ENCODE data around the gene TMC4. TPM values are rescaled to one million over a fixed set of nuclear protein-coding genes. Genes with fewer than 3 reads are reported as not detected.

TMC4 gene
- total RNA-seq, 4 donors from 2014 or later: 42.6 to 91.7 (median 68.5) TPM

DNA sequence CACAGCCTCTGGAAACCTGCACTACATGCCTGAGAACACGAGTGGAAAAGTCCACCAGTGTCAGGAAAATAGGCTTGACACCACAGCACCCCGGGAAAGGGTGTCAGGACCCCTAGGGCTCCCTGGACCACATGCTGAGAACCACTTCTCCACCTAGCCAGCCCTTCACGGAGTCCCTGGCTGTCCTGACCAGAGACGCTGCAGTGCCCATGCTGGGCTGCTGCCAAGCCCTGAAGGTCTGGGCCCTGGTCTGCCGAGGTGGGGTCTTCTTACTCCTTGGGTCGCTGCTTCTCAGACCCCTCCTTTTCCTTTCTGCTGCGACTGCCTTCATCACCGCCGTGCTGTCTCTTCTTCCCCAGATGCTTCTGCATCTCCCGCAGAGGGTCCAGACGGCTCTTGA is 16.5 kb downstream of the TMC4 start:
- TF ChIP-seq, protein P1, sequence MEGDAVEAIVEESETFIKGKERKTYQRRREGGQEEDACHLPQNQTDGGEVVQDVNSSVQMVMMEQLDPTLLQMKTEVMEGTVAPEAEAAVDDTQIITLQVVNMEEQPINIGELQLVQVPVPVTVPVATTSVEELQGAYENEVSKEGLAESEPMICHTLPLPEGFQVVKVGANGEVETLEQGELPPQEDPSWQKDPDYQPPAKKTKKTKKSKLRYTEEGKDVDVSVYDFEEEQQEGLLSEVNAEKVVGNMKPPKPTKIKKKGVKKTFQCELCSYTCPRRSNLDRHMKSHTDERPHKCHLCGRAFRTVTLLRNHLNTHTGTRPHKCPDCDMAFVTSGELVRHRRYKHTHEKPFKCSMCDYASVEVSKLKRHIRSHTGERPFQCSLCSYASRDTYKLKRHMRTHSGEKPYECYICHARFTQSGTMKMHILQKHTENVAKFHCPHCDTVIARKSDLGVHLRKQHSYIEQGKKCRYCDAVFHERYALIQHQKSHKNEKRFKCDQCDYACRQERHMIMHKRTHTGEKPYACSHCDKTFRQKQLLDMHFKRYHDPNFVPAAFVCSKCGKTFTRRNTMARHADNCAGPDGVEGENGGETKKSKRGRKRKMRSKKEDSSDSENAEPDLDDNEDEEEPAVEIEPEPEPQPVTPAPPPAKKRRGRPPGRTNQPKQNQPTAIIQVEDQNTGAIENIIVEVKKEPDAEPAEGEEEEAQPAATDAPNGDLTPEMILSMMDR (IDR thresholded peaks at IDR 0.05): no peak
- no peak for TF ChIP-seq POLR2A (IDR thresholded peaks at IDR 0.05)
- intact Hi-C loops (cut with DNase I): no loop called here
- WGBS, 2 donors: 77 to 82% methylated on average over 10 to 11 of the region's 11 CpGs
- Histone ChIP-seq H3K36me3 (peaks cover 61 to 62% of the 10 kb centered on the region in 2 donors), H3K4me3 (replicated peaks in 1 of 3) (no peak overlapping the region), H3K4me1 (peaks cover 24% of the 10 kb centered on the region in 2 donors), H3K27me3 (no peaks in the 10 kb centered on the region), H3K9me3 (no peaks in the 10 kb centered on the region), H3K27ac (no peak overlapping the region)
- DNase-seq: no peak

DNA sequence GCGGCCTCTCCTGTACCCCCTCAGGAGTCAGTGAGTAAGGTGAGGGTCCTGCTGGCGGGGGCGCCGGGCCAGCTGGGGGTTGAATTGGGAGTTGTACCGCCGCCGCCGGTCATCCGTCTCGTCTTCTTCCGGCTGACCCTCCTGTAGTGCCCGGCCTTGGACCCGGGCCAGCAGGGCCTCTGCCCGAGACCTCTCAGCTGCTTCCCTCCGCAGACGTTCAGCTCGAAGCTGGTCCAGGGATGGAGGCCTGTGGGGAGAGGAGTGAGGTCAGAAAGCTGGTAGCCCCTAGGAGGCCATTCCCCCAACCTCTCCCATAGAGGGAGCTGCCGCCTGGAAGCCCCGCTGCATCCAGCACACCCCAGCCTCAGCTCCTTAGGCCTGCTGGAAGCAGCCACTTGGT is 17.3 kb downstream of the TMC4 start:
- DNase-seq: no peak
- TF ChIP-seq, protein P1 (IDR thresholded peaks at IDR 0.05): no peak
- peak in 1 of 2 donors; percentile 14 for TF ChIP-seq POLR2A (IDR thresholded peaks at IDR 0.05)
- Histone ChIP-seq H3K36me3 (peaks cover 62 to 64% of the 10 kb centered on the region in 2 donors), H3K27ac (no peak overlapping the region), H3K27me3 (no peaks in the 10 kb centered on the region), H3K4me3 (replicated peaks in 1 of 3) (no peak overlapping the region), H3K4me1 (peaks cover 16% of the 10 kb centered on the region in 2 donors), H3K9me3 (no peaks in the 10 kb centered on the region)
- WGBS, 2 donors: 62 to 76% methylated on average over 8 to 18 of the region's 19 CpGs
- intact Hi-C loops (cut with DNase I): no loop called here

DNA sequence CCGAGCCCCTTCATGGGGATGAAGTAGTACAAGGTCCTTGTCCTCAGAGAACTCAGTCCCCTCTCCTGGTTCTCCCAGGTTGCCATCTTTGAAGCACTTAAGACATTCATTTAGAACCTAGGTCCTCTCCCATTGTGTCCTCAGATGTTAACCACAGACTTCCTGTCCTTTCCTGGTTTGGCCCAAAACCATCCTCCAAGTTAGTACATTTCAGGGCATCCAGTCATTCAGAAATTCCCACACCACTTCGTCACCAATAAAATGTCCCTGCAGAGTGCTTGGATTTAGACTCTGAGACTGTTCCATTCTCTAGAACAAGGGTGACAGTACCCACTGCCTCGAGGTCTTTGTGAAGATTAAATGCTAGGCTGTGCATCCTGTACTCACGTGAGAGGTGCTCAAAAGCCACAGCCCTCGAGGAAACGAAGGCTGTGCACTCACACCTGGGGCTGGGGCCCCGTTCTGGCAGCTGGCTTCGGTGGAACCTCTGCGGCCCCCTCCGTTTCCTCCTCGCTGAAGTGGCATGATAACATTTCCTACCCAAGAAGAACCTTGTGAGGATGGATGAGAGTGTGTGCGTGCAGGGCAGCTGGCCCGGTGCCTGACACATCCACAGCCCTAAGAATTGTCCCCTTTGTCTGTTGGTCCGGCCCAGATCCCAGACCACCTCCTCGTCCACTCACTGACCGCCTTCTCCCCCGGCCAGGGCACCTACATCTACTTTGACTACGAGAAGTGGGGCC is 18.2 kb downstream of the TMC4 start:
- intact Hi-C loops (cut with DNase I): no loop called here
- TF ChIP-seq, protein P1 (IDR thresholded peaks at IDR 0.05): no peak
- TF ChIP-seq POLR2A (IDR thresholded peaks at IDR 0.05): no peak
- peaks cover 69 to 74% of the 10 kb centered on the region in 2 donors for H3K36me3 ChIP-seq
- H3K9me3 ChIP-seq: no peaks in the 10 kb centered on the region
- H3K4me1 ChIP-seq: peaks cover 10% of the 10 kb centered on the region in 2 donors
- no peak overlapping the region for H3K27ac ChIP-seq
- H3K4me3 ChIP-seq (replicated peaks in 1 of 3): no peak overlapping the region
- WGBS, 2 donors: 74 to 78% methylated on average over 18 of the region's 18 CpGs
- H3K27me3 ChIP-seq: no peaks in the 10 kb centered on the region
- DNase-seq: no peak

DNA sequence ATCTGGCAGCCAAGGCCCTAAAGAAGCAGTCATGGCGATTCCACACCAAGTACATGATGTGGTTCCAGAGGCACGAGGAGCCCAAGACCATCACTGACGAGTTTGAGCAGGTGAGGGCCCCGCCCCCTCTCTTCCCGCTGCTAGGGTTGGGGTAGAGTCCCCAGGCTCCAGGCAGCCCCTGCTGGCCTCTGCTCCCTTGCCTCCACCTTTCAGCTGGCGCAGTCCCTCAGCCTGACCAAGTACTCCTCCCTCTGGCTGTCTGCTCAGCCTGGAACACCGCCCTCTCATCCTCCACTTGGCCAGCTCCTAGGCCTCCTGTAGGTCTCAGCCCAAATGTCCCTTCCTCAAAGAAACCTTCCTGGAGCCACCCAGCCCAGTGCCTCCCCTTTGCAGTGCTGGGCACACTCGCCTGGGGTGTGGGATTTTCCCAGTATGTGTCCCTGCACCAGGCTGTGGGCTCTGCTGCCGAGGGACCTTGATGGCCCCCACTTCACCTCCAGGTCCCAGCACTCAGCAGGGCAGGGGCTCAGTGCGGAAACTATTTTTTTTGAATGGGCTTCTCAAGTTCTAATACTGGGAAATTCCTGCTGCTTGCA is 19.1 kb downstream of the TMC4 start:
- no peaks in the 10 kb centered on the region for H3K27me3 ChIP-seq
- intact Hi-C loops (cut with DNase I): no loop called here
- no peak overlapping the region for H3K27ac ChIP-seq
- TF ChIP-seq, protein P1 (IDR thresholded peaks at IDR 0.05): no peak
- TF ChIP-seq POLR2A (IDR thresholded peaks at IDR 0.05): no peak
- H3K4me1 ChIP-seq: peaks cover 7 to 8% of the 10 kb centered on the region in 2 donors
- no peak overlapping the region for H3K4me3 ChIP-seq (replicated peaks in 1 of 3)
- DNase-seq: no peak
- H3K9me3 ChIP-seq: no peaks in the 10 kb centered on the region
- 83 to 95% methylated on average over 9 to 10 of the region's 10 CpGs for WGBS, 2 donors
- H3K36me3 ChIP-seq: peaks cover 79 to 83% of the 10 kb centered on the region in 2 donors

DNA sequence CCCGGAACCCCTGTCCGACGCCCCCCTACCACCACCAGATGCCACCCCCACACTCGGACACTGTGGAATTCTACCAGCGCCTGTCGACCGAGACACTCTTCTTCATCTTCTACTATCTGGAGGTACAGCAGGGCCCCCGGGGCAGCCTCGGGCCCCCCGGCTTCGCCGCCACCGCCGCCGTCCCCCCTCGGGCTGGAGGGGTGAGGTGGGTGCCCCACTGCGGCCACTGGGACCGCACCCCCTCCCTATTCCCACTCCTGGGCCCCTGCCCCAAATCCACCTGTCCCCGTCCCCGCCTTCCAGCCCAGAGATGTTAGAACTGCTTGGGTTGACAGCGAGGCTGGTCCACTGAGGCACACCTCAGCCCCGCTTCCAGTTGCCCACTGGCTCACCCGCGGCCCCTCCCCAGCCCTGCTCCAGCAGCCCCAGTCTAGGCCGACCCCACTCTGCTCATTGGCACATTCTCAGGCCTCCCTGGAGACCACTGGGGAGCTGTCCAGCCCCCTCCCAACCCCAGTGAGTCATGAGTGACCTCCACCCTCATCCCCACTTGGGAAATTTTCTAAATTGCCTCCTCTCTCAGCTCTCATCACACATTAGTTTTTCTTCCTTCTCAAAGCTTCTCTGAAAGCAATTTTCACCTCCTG is 20.0 kb downstream of the TMC4 start:
- intact Hi-C loops (cut with DNase I): no loop called here
- whole genome bisulfite sequencing, 2 donors: 84 to 92% methylated on average over 24 to 25 of the region's 25 CpGs
- Histone ChIP-seq H3K27me3 (no peaks in the 10 kb centered on the region), H3K27ac (no peak overlapping the region), H3K9me3 (no peaks in the 10 kb centered on the region), H3K36me3 (peaks cover 84 to 91% of the 10 kb centered on the region in 2 donors), H3K4me1 (no peaks in the 10 kb centered on the region), H3K4me3 (replicated peaks in 1 of 3) (no peak overlapping the region)
- no peak for TF ChIP-seq POLR2A (IDR thresholded peaks at IDR 0.05)
- TF ChIP-seq, protein P1 (IDR thresholded peaks at IDR 0.05): no peak
- DNase-seq: no peak

Measured in thyroid gland (tissue), 4 donors.